H9 (cell line): ENCODE results near the gene EGFR. TPM values are rescaled to one million over a fixed set of nuclear protein-coding genes. Genes with fewer than 3 reads are reported as not detected.

Experiments used
- DNase-seq: peaks from one replicate; pipeline ENCODE4 v3.0.0-alpha.2; 2017
- H2AFZ ChIP-seq: one replicate; pipeline ENCODE4 v1.6.1; 2013; ENCODE audit warnings: mild to moderate bottlenecking, low read length, control low read depth, moderate library complexity
- H2AK5ac ChIP-seq: 2 replicates; pipeline ENCODE4 v1.6.1; 2013; ENCODE audit warnings: low read length, control low read depth, mixed read lengths; ENCODE audit not compliant: insufficient read length
- H2BK120ac ChIP-seq: one replicate; pipeline ENCODE4 v1.6.1; 2013; ENCODE audit warnings: low read depth, mild to moderate bottlenecking, low read length, control low read depth, inconsistent platforms; ENCODE audit not compliant: poor library complexity, severe bottlenecking
- H2BK12ac ChIP-seq: 2 replicates; pipeline ENCODE4 v1.6.1; 2013; ENCODE audit warnings: low read length, control low read depth, mixed read lengths, low read depth; ENCODE audit not compliant: insufficient read length
- H2BK15ac ChIP-seq: 2 replicates; pipeline ENCODE4 v1.6.1; 2013; ENCODE audit warnings: low read depth, low read length, control low read depth
- H2BK20ac ChIP-seq: one replicate; pipeline ENCODE4 v1.6.1; 2013; ENCODE audit warnings: low read depth, mild to moderate bottlenecking, low read length, control low read depth, inconsistent platforms; ENCODE audit not compliant: poor library complexity, severe bottlenecking
- H2BK5ac ChIP-seq: 2 replicates; pipeline ENCODE4 v1.6.1; 2013; ENCODE audit warnings: low read length, control low read depth, mixed read lengths; ENCODE audit not compliant: insufficient read length
- H3K14ac ChIP-seq: 2 replicates; pipeline ENCODE4 v1.6.1; 2013; ENCODE audit warnings: low read length, control low read depth; ENCODE audit not compliant: insufficient read depth
- H3K18ac ChIP-seq: 2 replicates; pipeline ENCODE4 v1.6.1; 2013; ENCODE audit warnings: low read depth, mild to moderate bottlenecking, mixed read lengths, low read length, control low read depth; ENCODE audit not compliant: insufficient read length
- H3K23ac ChIP-seq: 2 replicates; pipeline ENCODE4 v1.6.1; 2013; ENCODE audit warnings: low read length, control low read depth, mixed read lengths, low read depth; ENCODE audit not compliant: insufficient read length
- H3K23me2 ChIP-seq: 2 replicates; pipeline ENCODE4 v1.6.1; 2013; ENCODE audit warnings: low read depth, mild to moderate bottlenecking, mixed read lengths, low read length, control low read depth; ENCODE audit not compliant: insufficient read length, poor library complexity, severe bottlenecking
- H3K27ac ChIP-seq: 2 replicates; pipeline ENCODE4 v1.5.1; 2013; ENCODE audit warnings: low read length, control low read depth, mixed read lengths, low read depth; ENCODE audit not compliant: insufficient read length
- H3K27me3 ChIP-seq: 2 replicates; pipeline ENCODE4 v1.6.1; 2013; ENCODE audit warnings: low read length, control low read depth, inconsistent platforms; ENCODE audit not compliant: insufficient read depth
- H3K4ac ChIP-seq: 2 replicates; pipeline ENCODE4 v1.6.1; 2013; ENCODE audit warnings: low read depth, mild to moderate bottlenecking, control low read depth, inconsistent platforms, low read length, moderate library complexity
- H3K4me1 ChIP-seq: 2 replicates; pipeline ENCODE4 v1.6.1; 2013; ENCODE audit warnings: low read length, control low read depth, inconsistent platforms; ENCODE audit not compliant: insufficient read depth
- H3K4me2 ChIP-seq: 2 replicates; pipeline ENCODE4 v1.6.1; 2013; ENCODE audit warnings: low read length, control low read depth, mixed read lengths; ENCODE audit not compliant: insufficient read length, insufficient read depth
- H3K56ac ChIP-seq: 2 replicates; pipeline ENCODE4 v1.6.1; 2013; ENCODE audit warnings: low read depth, mild to moderate bottlenecking, mixed read lengths, low read length, control low read depth; ENCODE audit not compliant: insufficient read length
- H3K79me1 ChIP-seq: 2 replicates; pipeline ENCODE4 v1.6.1; 2013; ENCODE audit warnings: low read depth, mild to moderate bottlenecking, moderate library complexity, low read length, control low read depth, inconsistent platforms; ENCODE audit not compliant: insufficient read depth, poor library complexity, severe bottlenecking
- H3K79me2 ChIP-seq: 2 replicates; pipeline ENCODE4 v1.6.1; 2013; ENCODE audit warnings: low read length, control low read depth, inconsistent platforms; ENCODE audit not compliant: insufficient read depth
- H3K9ac ChIP-seq: 2 replicates; pipeline ENCODE4 v1.6.1; 2013; ENCODE audit warnings: low read length, control low read depth, mixed read lengths; ENCODE audit not compliant: insufficient read length; ENCODE audit errors: extremely low read depth
- H3K9me3 ChIP-seq: one replicate; pipeline ENCODE4 v1.6.1; 2013; ENCODE audit warnings: low read depth, low read length, inconsistent platforms; ENCODE audit not compliant: control insufficient read depth
- H3T11ph ChIP-seq: one replicate; pipeline ENCODE4 v1.6.1; 2013; ENCODE audit warnings: mild to moderate bottlenecking, low read length, control low read depth, inconsistent platforms
- H4K20me1 ChIP-seq: one replicate; pipeline ENCODE4 v1.6.1; 2013; ENCODE audit not compliant: control insufficient read depth, insufficient read length, insufficient read depth
- H4K5ac ChIP-seq: 2 replicates; pipeline ENCODE4 v1.6.1; 2013; ENCODE audit warnings: low read depth, mild to moderate bottlenecking, mixed read lengths, low read length, control low read depth; ENCODE audit not compliant: insufficient read length
- H4K8ac ChIP-seq: replicated peaks from 2 replicates; pipeline ENCODE4 v1.6.1; 2013; ENCODE audit warnings: low read length, control low read depth, mixed read lengths, low read depth; ENCODE audit not compliant: insufficient read length
- H4K91ac ChIP-seq: 2 replicates; pipeline ENCODE4 v1.6.1; 2013; ENCODE audit warnings: low read depth, mild to moderate bottlenecking, moderate library complexity, mixed read lengths, low read length, control low read depth; ENCODE audit not compliant: insufficient read length
- H3K27ac Mint-ChIP-seq, 3 experiments: 2 replicates in 2 of 3; 3 replicates in 1 of 3; pipeline ENCODE4 v1.8.0; 2020 to 2021; ENCODE audit warnings: mixed read lengths in 3 of 3, mild to moderate bottlenecking in 1 of 3, moderate library complexity in 1 of 3
- H3K27me3 Mint-ChIP-seq: 2 replicates; pipeline ENCODE4 v1.8.0; 2021; ENCODE audit warnings: low read depth, mild to moderate bottlenecking, moderate library complexity, mixed read lengths
- H3K36me3 Mint-ChIP-seq, 3 experiments: 2 replicates in 2 of 3; 3 replicates in 1 of 3; pipeline ENCODE4 v1.8.0; 2020 to 2021; ENCODE audit warnings: low read depth in 3 of 3, mixed read lengths in 3 of 3; ENCODE audit not compliant: insufficient read depth in 1 of 3
- H3K4me1 Mint-ChIP-seq, 2 experiments: 2 replicates each; pipeline ENCODE4 v1.8.0; 2020; ENCODE audit warnings: mixed read lengths in 2 of 2
- H3K4me3 Mint-ChIP-seq, 2 experiments: 2 replicates in 1 of 2; 3 replicates in 1 of 2; pipeline ENCODE4 v1.8.0; 2020 to 2021; ENCODE audit warnings: mild to moderate bottlenecking in 2 of 2, mixed read lengths in 2 of 2, moderate library complexity in 1 of 2
- H3K9me3 Mint-ChIP-seq, 2 experiments: 2 replicates in 1 of 2; 3 replicates in 1 of 2; pipeline ENCODE4 v1.8.0; 2020; ENCODE audit warnings: mild to moderate bottlenecking in 2 of 2, mixed read lengths in 2 of 2, moderate library complexity in 1 of 2
- WGBS: extraction: QIAGEN DNeasy Blood & Tissue Kit; methylation state at CpG from one replicate; pipeline ENCODE4 v1.1.7; 2013; ENCODE audit warnings: missing lambda C conversion rate, low lambda C conversion rate, mixed read lengths; ENCODE audit not compliant: insufficient read length; ENCODE audit errors: extremely low coverage; 5-methylcytosine and 5-hydroxymethylcytosine counted together
- total RNA-seq: library from RNA; stranded (reverse); gene quantifications from 2 replicates; pipeline ENCODE4 v1.2.1, GENCODE V29; 2021
- TF ChIP-seq, protein P1 (sequence below): fragments of 200-600 bp; sonication (generic); conservative IDR thresholded peaks from 3 replicates; pipeline ENCODE4 v1.8.0; 2021; ENCODE audit warnings: antibody characterized with exemption, mild to moderate bottlenecking

The EGFR gene
- total RNA-seq, 1 experiment from 2014 or later, result 3.3 TPM

DNA sequence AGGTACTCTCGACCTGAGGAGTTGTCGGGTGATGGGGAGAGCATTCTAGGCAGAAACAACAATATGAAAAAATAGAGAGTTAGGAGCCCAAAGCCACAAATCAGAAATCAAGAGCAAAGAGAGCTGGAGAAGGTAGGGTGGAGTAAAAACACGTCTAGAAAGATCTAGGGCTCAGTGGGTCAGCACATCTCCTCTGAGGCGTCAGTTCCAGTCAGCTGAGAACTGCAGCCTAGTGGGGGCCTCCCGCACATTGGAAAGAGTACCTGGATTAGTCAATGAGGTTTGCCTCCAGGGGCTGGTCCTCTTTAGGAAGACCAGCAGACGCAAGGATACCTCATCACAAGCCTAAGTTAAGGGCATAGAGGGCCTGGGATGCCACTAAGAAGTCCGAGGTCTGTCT is 233.1 kb downstream of the EGFR start:
- Histone ChIP-seq H2AK5ac (no peak overlapping the region), H3K4me1 (no peaks in the 10 kb centered on the region), H3K4me2 (no peak overlapping the region), H4K8ac (no peak overlapping the region), H2BK12ac (no peak overlapping the region), H3K14ac (no peak overlapping the region), H3K27me3 (peaks cover 21% of the 10 kb centered on the region; the same call in 1 of the 2 replicates), H2BK5ac (no peak overlapping the region), H2BK120ac (no peak overlapping the region), H3K23me2 (peaks cover 17% of the 10 kb centered on the region), H3K4ac (no peak overlapping the region), H4K5ac (no peak overlapping the region), H4K20me1 (peaks cover 2% of the 10 kb centered on the region), H2BK20ac (no peak overlapping the region), H3T11ph (no peak overlapping the region), H3K23ac (no peak overlapping the region), H3K9me3 (no peaks in the 10 kb centered on the region), H3K79me1 (no peaks in the 10 kb centered on the region), H3K9ac (no peak overlapping the region), H3K79me2 (no peaks in the 10 kb centered on the region), H3K56ac (no peak overlapping the region), H2BK15ac (no peak overlapping the region), H4K91ac (no peak overlapping the region), H2AFZ (no peak overlapping the region), H3K18ac (no peak overlapping the region), H3K27ac (no peak overlapping the region)
- no peak for DNase-seq
- H3K27me3 Mint-ChIP-seq, result peaks cover 56% of the 10 kb centered on the region
- no peak overlapping the region for H3K4me3 Mint-ChIP-seq
- TF ChIP-seq, protein P1, sequence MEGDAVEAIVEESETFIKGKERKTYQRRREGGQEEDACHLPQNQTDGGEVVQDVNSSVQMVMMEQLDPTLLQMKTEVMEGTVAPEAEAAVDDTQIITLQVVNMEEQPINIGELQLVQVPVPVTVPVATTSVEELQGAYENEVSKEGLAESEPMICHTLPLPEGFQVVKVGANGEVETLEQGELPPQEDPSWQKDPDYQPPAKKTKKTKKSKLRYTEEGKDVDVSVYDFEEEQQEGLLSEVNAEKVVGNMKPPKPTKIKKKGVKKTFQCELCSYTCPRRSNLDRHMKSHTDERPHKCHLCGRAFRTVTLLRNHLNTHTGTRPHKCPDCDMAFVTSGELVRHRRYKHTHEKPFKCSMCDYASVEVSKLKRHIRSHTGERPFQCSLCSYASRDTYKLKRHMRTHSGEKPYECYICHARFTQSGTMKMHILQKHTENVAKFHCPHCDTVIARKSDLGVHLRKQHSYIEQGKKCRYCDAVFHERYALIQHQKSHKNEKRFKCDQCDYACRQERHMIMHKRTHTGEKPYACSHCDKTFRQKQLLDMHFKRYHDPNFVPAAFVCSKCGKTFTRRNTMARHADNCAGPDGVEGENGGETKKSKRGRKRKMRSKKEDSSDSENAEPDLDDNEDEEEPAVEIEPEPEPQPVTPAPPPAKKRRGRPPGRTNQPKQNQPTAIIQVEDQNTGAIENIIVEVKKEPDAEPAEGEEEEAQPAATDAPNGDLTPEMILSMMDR, result no peak
- H3K9me3 Mint-ChIP-seq, result peaks cover 4% of the 10 kb centered on the region in 2 experiments; a peak in 3 of 5 replicates
- H3K36me3 Mint-ChIP-seq, result no peaks in the 10 kb centered on the region; a peak in 1 of 7 replicates
- H3K27ac Mint-ChIP-seq, result no peak overlapping the region
- no CpG with 5 or more reads among the region's 7 CpGs for WGBS
- H3K4me1 Mint-ChIP-seq, result peaks cover 7 to 12% of the 10 kb centered on the region in 2 experiments
